ENCODE measurements around the gene TRAF3IP1.

DNA sequence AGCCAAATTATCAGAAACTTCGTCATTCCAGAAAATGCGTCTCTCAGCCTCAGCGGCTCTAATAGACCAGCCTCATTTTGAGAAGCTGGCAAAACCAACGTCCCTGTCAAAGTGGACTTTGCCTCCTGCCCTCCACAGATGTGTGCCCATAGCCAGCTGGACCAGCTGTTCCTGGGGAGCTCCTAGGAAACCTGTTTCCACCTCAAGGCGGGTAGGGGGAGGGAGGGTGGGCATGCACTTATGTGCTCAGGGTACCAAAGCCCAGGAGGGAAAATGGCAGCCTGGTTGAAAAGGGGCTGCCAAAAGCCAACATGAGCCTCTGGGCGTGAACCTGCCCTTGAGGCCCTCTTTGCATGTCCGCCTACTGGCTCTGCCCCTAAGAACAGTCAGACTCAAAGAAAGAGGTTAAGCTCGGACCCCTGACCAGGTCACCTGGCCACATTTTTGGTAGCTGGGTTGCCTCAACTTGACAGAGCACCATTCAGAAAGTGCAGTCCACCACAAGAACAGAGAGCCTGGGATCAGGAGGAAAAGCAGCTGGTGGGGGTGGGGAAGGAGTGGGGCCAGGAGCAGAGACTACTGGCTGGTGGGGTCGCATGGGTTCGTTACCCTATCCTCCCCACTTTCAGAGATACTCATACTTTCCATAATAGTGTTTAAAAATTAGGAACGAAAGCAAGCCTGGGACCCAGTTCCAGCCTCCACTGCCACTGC is 35.4 kb upstream of the TRAF3IP1 start:
- TF ChIP-seq, protein P1, sequence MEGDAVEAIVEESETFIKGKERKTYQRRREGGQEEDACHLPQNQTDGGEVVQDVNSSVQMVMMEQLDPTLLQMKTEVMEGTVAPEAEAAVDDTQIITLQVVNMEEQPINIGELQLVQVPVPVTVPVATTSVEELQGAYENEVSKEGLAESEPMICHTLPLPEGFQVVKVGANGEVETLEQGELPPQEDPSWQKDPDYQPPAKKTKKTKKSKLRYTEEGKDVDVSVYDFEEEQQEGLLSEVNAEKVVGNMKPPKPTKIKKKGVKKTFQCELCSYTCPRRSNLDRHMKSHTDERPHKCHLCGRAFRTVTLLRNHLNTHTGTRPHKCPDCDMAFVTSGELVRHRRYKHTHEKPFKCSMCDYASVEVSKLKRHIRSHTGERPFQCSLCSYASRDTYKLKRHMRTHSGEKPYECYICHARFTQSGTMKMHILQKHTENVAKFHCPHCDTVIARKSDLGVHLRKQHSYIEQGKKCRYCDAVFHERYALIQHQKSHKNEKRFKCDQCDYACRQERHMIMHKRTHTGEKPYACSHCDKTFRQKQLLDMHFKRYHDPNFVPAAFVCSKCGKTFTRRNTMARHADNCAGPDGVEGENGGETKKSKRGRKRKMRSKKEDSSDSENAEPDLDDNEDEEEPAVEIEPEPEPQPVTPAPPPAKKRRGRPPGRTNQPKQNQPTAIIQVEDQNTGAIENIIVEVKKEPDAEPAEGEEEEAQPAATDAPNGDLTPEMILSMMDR (IDR thresholded peaks at IDR 0.05): no peak
- TF ChIP-seq POLR2AphosphoS5 (IDR thresholded peaks at IDR 0.05): no peak
